ENCODE results near the gene CCDC157.
"Not testable (repeated sequence)": the region's sequence is repeated elsewhere in the genome, so short reads cannot be mapped to it uniquely, and the experiment has no call there.

Gene CCDC157

GRCh38 chr22:30326706-30327362 lies 30.0 kb upstream of the CCDC157 start, which contains the start of gene TBC1D10A:
TSS of gene TBC1D10A (minus strand) at chr22:30326941. CDS start at chr22:30326881, 60 bp downstream.
- Histone ChIP-seq H3K36me3 (ENCODE audit: control insufficient read depth, insufficient read depth, low read length, severe bottlenecking) (peaks cover 11% of the 10 kb centered on the region), H3K4me3 (ENCODE audit: low read length) (peak within 1 kb of the TSS; percentile 89), H3K4me1 (ENCODE audit: control insufficient read depth, insufficient read depth, low read length) (peaks cover 32% of the 10 kb centered on the region), H3K9me3 (ENCODE audit: control insufficient read depth, low read length) (no peaks in the 10 kb centered on the region), H3K27me3 (replicated peaks; ENCODE audit: control insufficient read depth, insufficient read depth, low read length) (no peaks in the 10 kb centered on the region), H3K9ac (ENCODE audit: low read length) (peak within 1 kb of the TSS; percentile 91)
- peak; percentile 96 for DNase-seq (ENCODE audit: low read depth)

- H3K4me1 ChIP-seq (ENCODE audit: control insufficient read depth, insufficient read depth, low read length), result peaks cover 28% of the 10 kb centered on the region
- no peak for DNase-seq (ENCODE audit: low read depth)
- H3K9ac ChIP-seq (ENCODE audit: low read length), result no peak overlapping the region
- H3K27me3 ChIP-seq (replicated peaks; ENCODE audit: control insufficient read depth, insufficient read depth, low read length), result no peaks in the 10 kb centered on the region
- H3K9me3 ChIP-seq (ENCODE audit: control insufficient read depth, low read length), result no peaks in the 10 kb centered on the region
- peaks cover 20% of the 10 kb centered on the region for H3K36me3 ChIP-seq (ENCODE audit: control insufficient read depth, insufficient read depth, low read length, severe bottlenecking)
- no peak overlapping the region for H3K4me3 ChIP-seq (ENCODE audit: low read length)
Observed at GRCh38 chr22:30327864-30328345, 28.9 kb upstream of the CCDC157 start.

GRCh38 chr22:30328466-30329049 lies 28.2 kb upstream of the CCDC157 start:
- H3K9ac ChIP-seq (ENCODE audit: low read length), result no peak overlapping the region
- peaks cover 27% of the 10 kb centered on the region for H3K36me3 ChIP-seq (ENCODE audit: control insufficient read depth, insufficient read depth, low read length, severe bottlenecking)
- peaks cover 28% of the 10 kb centered on the region for H3K4me1 ChIP-seq (ENCODE audit: control insufficient read depth, insufficient read depth, low read length)
- H3K4me3 ChIP-seq (ENCODE audit: low read length), result no peak overlapping the region
- H3K9me3 ChIP-seq (ENCODE audit: control insufficient read depth, low read length), result no peaks in the 10 kb centered on the region
- no peaks in the 10 kb centered on the region for H3K27me3 ChIP-seq (replicated peaks; ENCODE audit: control insufficient read depth, insufficient read depth, low read length)
- no peak for DNase-seq (ENCODE audit: low read depth)

- DNase-seq (ENCODE audit: low read depth), result no peak
- H3K36me3 ChIP-seq (ENCODE audit: control insufficient read depth, insufficient read depth, low read length, severe bottlenecking), result peaks cover 67% of the 10 kb centered on the region
- no peaks in the 10 kb centered on the region for H3K9me3 ChIP-seq (ENCODE audit: control insufficient read depth, low read length)
- no peak overlapping the region for H3K4me3 ChIP-seq (ENCODE audit: low read length)
- peaks cover 13% of the 10 kb centered on the region for H3K4me1 ChIP-seq (ENCODE audit: control insufficient read depth, insufficient read depth, low read length)
- H3K27me3 ChIP-seq (replicated peaks; ENCODE audit: control insufficient read depth, insufficient read depth, low read length), result no peaks in the 10 kb centered on the region
- no peak overlapping the region for H3K9ac ChIP-seq (ENCODE audit: low read length)
Observed at GRCh38 chr22:30332551-30332950, 24.3 kb upstream of the CCDC157 start.

- no peaks in the 10 kb centered on the region for H3K9me3 ChIP-seq (ENCODE audit: control insufficient read depth, low read length)
- DNase-seq (ENCODE audit: low read depth), result no peak
- H3K4me1 ChIP-seq (ENCODE audit: control insufficient read depth, insufficient read depth, low read length), result peaks cover 13% of the 10 kb centered on the region
- no peaks in the 10 kb centered on the region for H3K27me3 ChIP-seq (replicated peaks; ENCODE audit: control insufficient read depth, insufficient read depth, low read length)
- H3K4me3 ChIP-seq (ENCODE audit: low read length), result no peak overlapping the region
- no peak overlapping the region for H3K9ac ChIP-seq (ENCODE audit: low read length)
- peaks cover 73% of the 10 kb centered on the region for H3K36me3 ChIP-seq (ENCODE audit: control insufficient read depth, insufficient read depth, low read length, severe bottlenecking)
Observed at GRCh38 chr22:30332994-30333706, 23.7 kb upstream of the CCDC157 start.

- no peaks in the 10 kb centered on the region for H3K27me3 ChIP-seq (replicated peaks; ENCODE audit: control insufficient read depth, insufficient read depth, low read length)
- peaks cover 78% of the 10 kb centered on the region for H3K36me3 ChIP-seq (ENCODE audit: control insufficient read depth, insufficient read depth, low read length, severe bottlenecking)
- DNase-seq (ENCODE audit: low read depth), result no peak
- H3K4me1 ChIP-seq (ENCODE audit: control insufficient read depth, insufficient read depth, low read length), result peaks cover 13% of the 10 kb centered on the region
- H3K4me3 ChIP-seq (ENCODE audit: low read length), result no peak overlapping the region
- no peak overlapping the region for H3K9ac ChIP-seq (ENCODE audit: low read length)
- H3K9me3 ChIP-seq (ENCODE audit: control insufficient read depth, low read length), result no peaks in the 10 kb centered on the region
Observed at GRCh38 chr22:30333707-30334087, 23.1 kb upstream of the CCDC157 start.

- no peak for DNase-seq (ENCODE audit: low read depth)
- peaks cover 87% of the 10 kb centered on the region for H3K36me3 ChIP-seq (ENCODE audit: control insufficient read depth, insufficient read depth, low read length, severe bottlenecking)
- H3K9me3 ChIP-seq (ENCODE audit: control insufficient read depth, low read length), result no peaks in the 10 kb centered on the region
Observed at GRCh38 chr22:30334646-30335045, 22.2 kb upstream of the CCDC157 start.

GRCh38 chr22:30335236-30335635 lies 21.6 kb upstream of the CCDC157 start:
- H3K4me1 ChIP-seq (ENCODE audit: control insufficient read depth, insufficient read depth, low read length), result peaks cover 15% of the 10 kb centered on the region
- H3K36me3 ChIP-seq (ENCODE audit: control insufficient read depth, insufficient read depth, low read length, severe bottlenecking), result peaks cover 93% of the 10 kb centered on the region
- no peak for DNase-seq (ENCODE audit: low read depth)
- no peak overlapping the region for H3K9ac ChIP-seq (ENCODE audit: low read length)
- H3K27me3 ChIP-seq (replicated peaks; ENCODE audit: control insufficient read depth, insufficient read depth, low read length), result no peaks in the 10 kb centered on the region
- H3K4me3 ChIP-seq (ENCODE audit: low read length), result no peak overlapping the region
- no peaks in the 10 kb centered on the region for H3K9me3 ChIP-seq (ENCODE audit: control insufficient read depth, low read length)

More at GRCh38 chr22:30334646-30335045, 22.2 kb upstream of the CCDC157 start:
- no peak overlapping the region for H3K9ac ChIP-seq (ENCODE audit: low read length)
- H3K27me3 ChIP-seq (replicated peaks; ENCODE audit: control insufficient read depth, insufficient read depth, low read length), result no peaks in the 10 kb centered on the region
- no peak overlapping the region for H3K4me3 ChIP-seq (ENCODE audit: low read length)
- H3K4me1 ChIP-seq (ENCODE audit: control insufficient read depth, insufficient read depth, low read length), result peaks cover 13% of the 10 kb centered on the region

- Histone ChIP-seq H3K36me3 (ENCODE audit: control insufficient read depth, insufficient read depth, low read length, severe bottlenecking) (peaks cover 95% of the 10 kb centered on the region), H3K9me3 (ENCODE audit: control insufficient read depth, low read length) (no peaks in the 10 kb centered on the region), H3K4me3 (ENCODE audit: low read length) (no peak overlapping the region), H3K27me3 (replicated peaks; ENCODE audit: control insufficient read depth, insufficient read depth, low read length) (no peaks in the 10 kb centered on the region), H3K9ac (ENCODE audit: low read length) (peak overlapping the region; percentile 40), H3K4me1 (ENCODE audit: control insufficient read depth, insufficient read depth, low read length) (peaks cover 28% of the 10 kb centered on the region)
- DNase-seq (ENCODE audit: low read depth), result no peak
Observed at GRCh38 chr22:30336752-30337460, 19.9 kb upstream of the CCDC157 start.

- Histone ChIP-seq H3K36me3 (ENCODE audit: control insufficient read depth, insufficient read depth, low read length, severe bottlenecking) (peaks cover 96% of the 10 kb centered on the region), H3K9me3 (ENCODE audit: control insufficient read depth, low read length) (no peaks in the 10 kb centered on the region), H3K4me1 (ENCODE audit: control insufficient read depth, insufficient read depth, low read length) (peaks cover 33% of the 10 kb centered on the region), H3K9ac (ENCODE audit: low read length) (peak overlapping the region; percentile 40), H3K27me3 (replicated peaks; ENCODE audit: control insufficient read depth, insufficient read depth, low read length) (no peaks in the 10 kb centered on the region), H3K4me3 (ENCODE audit: low read length) (no peak overlapping the region)
- DNase-seq (ENCODE audit: low read depth), result no peak
Observed at GRCh38 chr22:30337461-30337778, 19.4 kb upstream of the CCDC157 start.

- H3K9me3 ChIP-seq (ENCODE audit: control insufficient read depth, low read length); DNase-seq (ENCODE audit: low read depth); H3K27me3 ChIP-seq (replicated peaks; ENCODE audit: control insufficient read depth, insufficient read depth, low read length); H3K9ac ChIP-seq (ENCODE audit: low read length); H3K4me3 ChIP-seq (ENCODE audit: low read length): not testable (repeated sequence)
- Histone ChIP-seq H3K4me1 (ENCODE audit: control insufficient read depth, insufficient read depth, low read length) (peaks cover 40% of the 10 kb centered on the region), H3K36me3 (ENCODE audit: control insufficient read depth, insufficient read depth, low read length, severe bottlenecking) (peaks cover 96% of the 10 kb centered on the region)
Observed at GRCh38 chr22:30338341-30338740, 18.5 kb upstream of the CCDC157 start.
